Measurements from ENCODE around the gene TLX1.

TLX1 gene

DNA sequence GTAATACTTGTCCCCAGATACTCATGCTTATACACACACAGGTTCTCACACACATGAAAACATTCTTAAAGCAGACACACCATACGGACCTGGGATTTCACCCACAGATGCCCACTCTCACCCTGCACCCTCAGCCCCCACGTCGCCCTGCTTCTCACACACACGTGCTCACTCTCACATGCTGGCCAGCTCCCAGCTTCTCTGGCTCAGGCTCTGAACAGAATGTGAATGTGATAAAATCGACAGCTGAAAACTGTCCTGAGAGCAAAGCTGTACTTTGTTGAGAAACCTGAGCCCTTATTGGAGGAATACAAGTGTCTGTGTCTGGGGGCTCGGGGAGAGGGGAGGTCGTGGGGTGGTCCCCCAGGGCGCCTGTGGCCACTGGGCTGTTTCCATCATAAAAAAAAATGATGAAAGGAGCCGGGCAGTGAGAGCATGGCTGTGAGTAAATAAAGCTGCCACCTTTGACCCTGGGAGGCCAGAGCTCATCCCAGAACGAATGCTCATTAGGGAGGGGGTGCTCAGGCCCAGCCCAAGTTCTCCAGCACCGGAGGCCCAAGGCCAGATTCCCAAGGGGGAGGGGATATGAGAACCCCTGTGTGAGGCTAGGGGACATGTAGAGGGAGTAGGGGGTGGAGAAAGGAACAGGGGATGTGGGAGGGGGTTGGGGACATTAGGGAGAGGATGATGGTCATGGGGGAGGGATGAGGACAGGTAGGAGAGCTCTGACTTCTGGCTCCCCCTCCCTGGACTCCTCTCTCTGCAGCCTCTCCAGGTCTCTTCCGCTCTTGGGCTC lies 18.1 kb upstream of the TLX1 start:
- no peak for DNase-seq

GRCh38 chr10:101113890-101114403 lies 17.2 kb upstream of the TLX1 start:
- DNase-seq, result no peak

- peak; percentile 15 for DNase-seq
Observed at GRCh38 chr10:101114646-101115045, 16.5 kb upstream of the TLX1 start.

DNA sequence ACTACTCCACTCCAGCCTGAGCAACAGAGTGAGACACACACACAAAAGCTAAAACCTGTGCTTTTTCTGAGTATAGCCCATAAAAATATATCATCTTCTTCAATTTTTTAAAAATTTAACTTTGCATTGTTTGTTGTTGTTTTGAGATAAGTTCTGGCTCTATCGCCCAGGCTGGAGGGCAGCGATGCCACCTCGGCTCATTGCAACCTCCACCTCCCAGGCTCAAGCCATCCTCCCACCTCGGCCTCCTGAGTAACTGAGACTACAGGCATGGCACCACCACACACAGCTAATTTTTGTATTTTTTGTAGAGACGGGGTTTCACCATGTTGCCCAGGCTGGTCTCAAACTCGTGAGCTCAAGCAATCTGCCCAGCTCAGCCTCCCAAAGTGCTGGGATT lies 14.3 kb upstream of the TLX1 start:
- no peak for DNase-seq

DNA sequence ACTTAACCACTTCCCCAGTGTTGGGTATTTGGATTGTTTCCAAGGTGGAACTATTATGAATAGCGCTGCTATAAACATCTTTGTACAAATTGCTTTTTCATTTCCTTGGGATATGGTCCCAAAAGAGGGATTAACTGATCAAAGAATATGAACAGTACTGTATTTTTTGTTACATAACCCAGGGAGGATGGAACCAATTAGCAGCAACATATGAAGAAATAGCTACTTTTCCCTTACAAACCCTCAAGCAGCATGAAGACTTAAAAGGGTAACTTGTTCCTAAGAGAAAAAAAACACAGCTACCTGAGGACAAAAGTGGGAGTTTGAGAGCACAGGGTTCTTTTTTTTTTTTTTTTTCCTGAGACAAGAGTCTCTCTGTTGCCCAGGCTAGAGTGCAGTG lies 13.1 kb upstream of the TLX1 start:
- DNase-seq, result no peak

GRCh38 chr10:101120520-101120883 lies 10.6 kb upstream of the TLX1 start:
- no peak for DNase-seq

GRCh38 chr10:101120884-101121653 lies 10.0 kb upstream of the TLX1 start:
- no peak for DNase-seq

DNA sequence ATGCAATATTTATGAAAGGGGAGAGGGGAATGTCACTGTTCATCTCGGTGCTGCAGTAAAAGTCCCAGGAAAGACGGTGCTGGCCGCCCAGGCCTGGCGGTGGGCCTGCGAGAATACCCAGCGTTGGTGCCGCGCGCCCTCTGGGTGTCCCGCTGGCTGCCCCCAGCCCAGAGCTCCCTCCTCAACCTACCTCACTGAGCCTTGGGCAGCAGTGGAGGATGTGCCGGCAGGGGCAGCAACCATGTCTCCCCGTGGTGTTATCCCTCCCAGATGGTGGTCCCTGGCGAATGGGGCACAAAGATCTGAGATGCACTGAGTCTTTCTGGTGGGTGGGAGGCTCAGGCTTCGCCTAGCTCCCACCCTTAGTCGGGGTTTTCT lies 9.5 kb upstream of the TLX1 start:
- no peak for DNase-seq

GRCh38 chr10:101122270-101123084 lies 8.6 kb upstream of the TLX1 start:
- no peak for DNase-seq

DNA sequence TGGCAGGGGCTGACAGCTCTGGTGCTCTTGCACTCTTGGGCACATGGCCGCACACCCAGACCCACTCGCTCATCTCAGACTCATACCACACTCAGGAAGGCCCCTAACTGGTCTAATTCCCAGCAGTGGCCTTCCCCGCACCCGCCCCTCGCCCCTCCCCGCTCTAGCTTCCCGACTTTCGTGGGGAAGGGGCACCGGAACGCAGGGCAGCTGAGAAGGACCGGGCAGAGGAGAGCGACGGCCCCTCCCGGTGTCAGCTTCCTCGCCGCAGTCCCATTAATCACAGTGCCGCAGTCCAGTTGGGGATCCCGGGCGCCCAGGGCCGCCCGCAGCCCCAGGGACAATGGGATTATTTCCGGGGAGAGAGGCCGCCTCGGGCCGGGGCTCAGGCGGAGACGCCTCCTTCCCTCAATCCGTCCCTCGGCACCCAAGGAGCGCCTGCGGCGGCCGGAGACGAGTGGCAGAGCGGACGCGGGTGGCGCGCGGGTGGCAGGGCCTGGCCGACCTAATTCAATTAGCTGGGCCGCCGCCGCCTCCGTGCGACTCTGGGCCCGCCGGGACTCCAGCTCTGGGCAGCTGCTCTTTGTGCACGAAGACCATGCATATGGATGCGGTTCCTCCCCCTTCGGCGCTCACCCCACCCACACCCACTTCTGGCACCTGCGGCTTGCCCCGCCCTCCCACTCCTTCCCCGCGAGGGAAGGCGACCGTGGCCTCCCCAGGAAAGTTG lies 7.8 kb upstream of the TLX1 start:
- no peak for DNase-seq

DNA sequence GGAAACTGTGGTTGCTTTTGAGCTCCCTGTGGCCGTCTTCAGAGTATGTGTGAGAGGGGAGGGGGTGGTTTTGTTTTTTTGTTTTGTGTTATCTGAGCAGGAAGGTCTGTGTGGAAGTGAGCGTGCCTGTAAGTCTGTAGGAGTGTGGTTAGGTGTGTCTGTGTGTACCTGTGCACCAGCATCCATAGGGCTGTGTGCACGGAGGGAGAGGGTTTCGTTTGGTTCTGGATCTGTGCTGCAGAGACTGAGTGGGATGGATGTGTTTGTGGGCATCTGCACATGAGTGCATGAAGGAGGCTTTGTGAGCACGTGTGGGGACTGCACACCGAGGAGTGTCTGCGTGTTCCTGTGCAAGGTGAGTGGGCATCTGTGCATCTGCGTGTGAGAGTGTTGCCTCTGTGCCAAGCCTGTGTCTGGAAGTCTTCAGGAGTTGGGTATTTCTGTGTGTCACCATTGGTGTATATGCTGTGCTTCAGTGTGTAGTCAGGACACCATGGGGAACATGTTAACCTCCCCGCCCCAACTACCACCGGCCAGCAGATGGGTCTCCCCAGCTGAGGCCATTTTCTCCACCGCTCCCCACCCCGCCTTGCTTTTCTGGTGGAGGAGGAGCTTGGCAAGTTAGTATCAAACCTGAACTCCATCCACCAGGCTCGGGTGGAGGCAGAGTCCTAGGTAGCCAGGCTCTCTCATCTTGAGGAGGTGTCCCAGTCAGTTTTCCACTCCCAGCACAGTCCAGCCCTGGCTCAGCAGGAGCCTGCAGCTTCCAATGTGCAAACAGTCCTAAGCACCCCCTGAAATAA lies 7.1 kb upstream of the TLX1 start:
- DNase-seq, result no peak

- DNase-seq, result no peak
Observed at GRCh38 chr10:101124933-101125332, 6.2 kb upstream of the TLX1 start.

- no peak for DNase-seq
Observed at GRCh38 chr10:101126684-101127628, 4.1 kb upstream of the TLX1 start.

DNA sequence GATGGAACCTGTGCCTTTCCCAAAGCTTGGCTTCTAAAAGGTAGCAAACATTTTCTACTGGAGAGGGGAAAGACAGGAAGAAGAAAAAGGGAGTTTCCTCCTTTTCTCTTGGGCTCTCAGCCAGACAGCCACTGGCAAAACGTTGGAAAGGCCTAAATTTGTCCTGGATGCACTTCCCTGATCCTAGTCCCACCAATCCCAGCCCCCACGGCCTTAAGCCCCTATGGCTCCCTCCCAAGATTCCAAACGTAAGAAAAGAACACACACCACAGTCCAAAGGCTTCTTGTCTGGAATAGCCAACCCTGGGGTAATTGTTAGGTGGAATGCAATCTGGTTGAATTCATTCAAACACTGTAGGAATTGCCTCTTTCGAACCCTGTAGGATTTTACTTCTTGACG lies 959 bp upstream of the TLX1 start:
- no peak for DNase-seq

- no peak for DNase-seq
Observed at GRCh38 chr10:101131962-101132635, 999 bp downstream of the TLX1 start.

DNA sequence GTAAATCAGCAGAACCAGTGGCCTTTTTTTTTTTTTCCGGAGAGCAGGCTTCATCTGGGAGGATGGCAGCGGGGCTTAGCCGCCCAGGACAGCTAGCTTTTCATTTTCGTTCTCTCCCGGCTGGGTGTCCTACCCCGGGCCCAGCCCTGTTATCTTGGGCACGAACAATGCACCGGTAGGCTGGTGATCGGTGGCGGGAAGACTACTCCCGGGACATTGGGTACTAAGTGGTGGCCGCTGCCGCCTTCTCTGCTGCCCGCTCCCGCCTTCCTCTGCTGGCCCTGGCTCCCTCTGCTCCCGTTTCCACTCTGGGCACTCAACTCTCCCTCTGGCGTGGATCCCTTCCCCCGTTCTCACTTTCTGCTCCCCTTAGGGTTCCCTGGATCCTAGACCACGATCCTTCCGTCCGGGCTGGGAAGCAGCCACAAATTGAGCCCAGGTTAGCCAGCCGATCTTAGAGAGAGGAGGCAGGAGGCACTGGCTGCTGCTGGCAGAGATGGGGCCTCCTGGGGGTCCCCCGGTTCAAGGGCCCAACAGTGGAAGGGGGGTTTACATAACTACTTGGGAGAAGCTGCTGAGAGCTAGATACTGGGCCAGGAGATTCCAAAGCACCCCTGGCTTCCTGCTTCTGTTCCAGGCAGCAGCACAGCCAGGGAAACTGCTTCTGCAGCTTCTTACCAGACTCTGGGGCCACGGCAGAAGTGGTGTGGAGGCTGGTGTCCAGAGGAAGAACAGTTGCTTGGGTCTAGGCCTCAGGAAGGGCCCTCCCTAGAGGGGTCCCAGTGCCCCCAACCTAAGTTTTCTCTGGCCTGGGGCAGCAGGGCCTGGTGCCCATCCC lies 1.8 kb downstream of the TLX1 start:
- no peak for DNase-seq

DNA sequence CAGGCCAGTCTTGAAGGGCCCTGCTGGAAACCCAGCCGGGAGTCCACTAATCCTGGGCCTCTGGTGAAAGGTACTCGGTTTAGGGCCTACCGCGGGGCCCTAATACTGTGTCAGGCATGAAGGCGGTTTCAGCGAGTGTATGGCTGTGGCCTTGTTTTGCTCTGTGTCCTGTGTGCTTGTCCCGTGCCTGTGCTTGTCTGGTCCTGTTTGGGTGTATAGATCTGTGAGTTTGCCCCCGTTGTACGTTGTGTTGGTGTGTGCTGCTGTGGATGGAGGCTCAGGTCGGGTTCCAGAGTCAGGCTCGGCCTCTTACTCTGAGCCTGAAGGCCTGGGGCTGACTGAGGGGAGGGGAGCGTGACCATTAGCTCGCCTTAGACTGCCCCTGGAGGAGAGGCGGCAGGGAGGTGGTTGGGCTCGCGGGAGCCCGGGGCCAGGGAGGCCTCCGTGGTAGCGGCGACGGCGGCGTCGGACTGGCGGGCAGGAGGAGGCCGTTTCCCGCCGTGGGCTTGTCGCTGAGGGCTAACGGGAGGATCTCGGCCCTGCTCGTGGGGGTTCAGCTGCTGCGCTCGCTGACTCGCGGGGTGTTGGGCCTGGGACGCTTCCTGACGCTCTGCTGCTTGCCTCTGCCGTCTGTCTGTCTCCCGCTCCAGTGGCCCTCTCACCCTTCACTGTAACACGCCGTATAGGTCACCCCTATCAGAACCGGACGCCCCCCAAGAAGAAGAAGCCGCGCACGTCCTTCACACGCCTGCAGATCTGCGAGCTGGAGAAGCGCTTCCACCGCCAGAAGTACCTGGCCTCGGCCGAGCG lies 2.6 kb downstream of the TLX1 start:
- no peak for DNase-seq

All from OCI-M1 (cell line).